Astrocyte (in vitro differentiated cells and primary cell): ENCODE measurements around the gene CXorf38.

ENCODE experiments used
- CTCF ChIP-seq: IDR thresholded peaks from 2 replicates; pipeline ENCODE4 v1.5.1; 2011; ENCODE audit warnings: low read depth, mild to moderate bottlenecking, inconsistent platforms, low read length, moderate library complexity; ENCODE audit not compliant: insufficient read depth
- EZH2 ChIP-seq: IDR thresholded peaks from 2 replicates; pipeline ENCODE4 v1.6.1; 2012; ENCODE audit warnings: mild to moderate bottlenecking, low read length, inconsistent platforms; ENCODE audit not compliant: insufficient read depth

GRCh38 chrX:40628506-40628905 is 18.9 kb downstream of the CXorf38 start:
- TF ChIP-seq CTCF (no peak), EZH2 (no peak)
